MG63 (cell line): Measurements from ENCODE around the gene LRRC37A. TPM values are rescaled to one million over a fixed set of nuclear protein-coding genes. Genes with fewer than 3 reads are reported as not detected.
"Not testable (repeated sequence)": the region's sequence is repeated elsewhere in the genome, so short reads cannot be mapped to it uniquely, and the experiment has no call there.

Experiments used
- DNase-seq: peaks from one replicate; pipeline ENCODE4 v3.0.0-alpha.2; 2020
- H3K27me3 ChIP-seq: fragments of 250-450 bp; sonication (Bioruptor Pico); 2 replicates; pipeline ENCODE4 v1.5.1; 2020; ENCODE audit warnings: mild to moderate bottlenecking, moderate library complexity
- H3K36me3 ChIP-seq: fragments of 250-450 bp; sonication (Bioruptor Pico); 2 replicates; pipeline ENCODE4 v1.5.1; 2020; ENCODE audit warnings: mild to moderate bottlenecking, moderate library complexity
- H3K4me3 ChIP-seq: fragments of 250-450 bp; sonication (Bioruptor Pico); 2 replicates; pipeline ENCODE4 v1.5.1; 2020; ENCODE audit warnings: mild to moderate bottlenecking, moderate library complexity
- H3K9me3 ChIP-seq: fragments of 250-450 bp; sonication (Bioruptor Pico); 2 replicates; pipeline ENCODE4 v1.5.1; 2020; ENCODE audit warnings: mild to moderate bottlenecking, moderate library complexity
- total RNA-seq: library from RNA; depleted of rRNA; stranded (reverse); fragments of >200 nt; shearing (Covaris generic); gene quantifications from 2 replicates; pipeline ENCODE4 v1.2.3, GENCODE V29; 2014; ENCODE audit warnings: low replicate concordance

LRRC37A gene
- total RNA-seq, 1 experiment from 2014 or later, result not detected

GRCh38 chr17:46281336-46281735 lies 13.6 kb upstream of the LRRC37A start:
- not testable (repeated sequence) for H3K36me3 ChIP-seq, H3K9me3 ChIP-seq, DNase-seq, H3K4me3 ChIP-seq, H3K27me3 ChIP-seq

- not testable (repeated sequence) for H3K27me3 ChIP-seq, DNase-seq
Observed at GRCh38 chr17:46282635-46283034, 12.3 kb upstream of the LRRC37A start.

GRCh38 chr17:46284467-46284866 lies 10.5 kb upstream of the LRRC37A start:
- H3K4me3 ChIP-seq, H3K27me3 ChIP-seq, H3K36me3 ChIP-seq, H3K9me3 ChIP-seq, DNase-seq: not testable (repeated sequence)

More at GRCh38 chr17:46282635-46283034, 12.3 kb upstream of the LRRC37A start:
- H3K9me3 ChIP-seq, H3K4me3 ChIP-seq, H3K36me3 ChIP-seq: not testable (repeated sequence)

- H3K36me3 ChIP-seq, H3K4me3 ChIP-seq, H3K9me3 ChIP-seq, DNase-seq, H3K27me3 ChIP-seq: not testable (repeated sequence)
Observed at GRCh38 chr17:46285500-46285899, 9.4 kb upstream of the LRRC37A start.

GRCh38 chr17:46286764-46287221 lies 8.1 kb upstream of the LRRC37A start:
- H3K4me3 ChIP-seq, DNase-seq, H3K9me3 ChIP-seq, H3K27me3 ChIP-seq, H3K36me3 ChIP-seq: not testable (repeated sequence)

GRCh38 chr17:46287587-46287986 lies 7.3 kb upstream of the LRRC37A start:
- DNase-seq, H3K4me3 ChIP-seq, H3K9me3 ChIP-seq, H3K36me3 ChIP-seq, H3K27me3 ChIP-seq: not testable (repeated sequence)

GRCh38 chr17:46290906-46291546 lies 3.9 kb upstream of the LRRC37A start:
- not testable (repeated sequence) for H3K9me3 ChIP-seq, H3K36me3 ChIP-seq, H3K4me3 ChIP-seq, H3K27me3 ChIP-seq, DNase-seq

GRCh38 chr17:46291618-46292017 lies 3.3 kb upstream of the LRRC37A start:
- not testable (repeated sequence) for H3K36me3 ChIP-seq, H3K9me3 ChIP-seq, H3K27me3 ChIP-seq, DNase-seq, H3K4me3 ChIP-seq

- H3K4me3 ChIP-seq, H3K9me3 ChIP-seq, H3K36me3 ChIP-seq, DNase-seq, H3K27me3 ChIP-seq: not testable (repeated sequence)
Observed at GRCh38 chr17:46341220-46341619, 46.3 kb downstream of the LRRC37A start.

GRCh38 chr17:46342131-46342530 lies 47.2 kb downstream of the LRRC37A start:
- not testable (repeated sequence) for DNase-seq, H3K36me3 ChIP-seq, H3K9me3 ChIP-seq, H3K27me3 ChIP-seq, H3K4me3 ChIP-seq

- H3K9me3 ChIP-seq, H3K36me3 ChIP-seq, H3K27me3 ChIP-seq, DNase-seq, H3K4me3 ChIP-seq: not testable (repeated sequence)
Observed at GRCh38 chr17:46348345-46348744, 53.4 kb downstream of the LRRC37A start.

GRCh38 chr17:46349060-46349459 lies 54.1 kb downstream of the LRRC37A start:
- H3K9me3 ChIP-seq, H3K36me3 ChIP-seq, H3K4me3 ChIP-seq, H3K27me3 ChIP-seq, DNase-seq: not testable (repeated sequence)

GRCh38 chr17:46353856-46354255 lies 58.9 kb downstream of the LRRC37A start:
- not testable (repeated sequence) for DNase-seq, H3K4me3 ChIP-seq, H3K27me3 ChIP-seq, H3K9me3 ChIP-seq, H3K36me3 ChIP-seq

GRCh38 chr17:46361145-46361735 lies 66.3 kb downstream of the LRRC37A start:
- H3K9me3 ChIP-seq, H3K36me3 ChIP-seq, H3K27me3 ChIP-seq, H3K4me3 ChIP-seq, DNase-seq: not testable (repeated sequence)

GRCh38 chr17:46361755-46362154 lies 66.8 kb downstream of the LRRC37A start, which contains the start of gene ARL17B:
Gene ARL17B (minus strand): TSS chr17:46361766. CDS start chr17:46358397, 3,369 bp downstream.
- H3K27me3 ChIP-seq, H3K4me3 ChIP-seq, H3K9me3 ChIP-seq, H3K36me3 ChIP-seq: not testable (repeated sequence)
- DNase-seq, result peak; percentile 92

- not testable (repeated sequence) for H3K4me3 ChIP-seq, DNase-seq, H3K27me3 ChIP-seq, H3K36me3 ChIP-seq, H3K9me3 ChIP-seq
Observed at GRCh38 chr17:46367520-46367919, 72.6 kb downstream of the LRRC37A start.

- not testable (repeated sequence) for H3K36me3 ChIP-seq, H3K4me3 ChIP-seq, H3K27me3 ChIP-seq, H3K9me3 ChIP-seq, DNase-seq
Observed at GRCh38 chr17:46372236-46373229, 77.6 kb downstream of the LRRC37A start.
